ENCODE results near the gene ARHGAP6. TPM values are rescaled to one million over a fixed set of nuclear protein-coding genes. Genes with fewer than 3 reads are reported as not detected.

ARHGAP6 gene
- polyA plus RNA-seq, 2 of the 4 experiments (the other 2 are of a cell fraction): 0.04 TPM; not detected in 1

GRCh38 chrX:11269006-11269405 lies 396.7 kb downstream of the ARHGAP6 start (continued):
- TF ChIP-seq, protein P1, sequence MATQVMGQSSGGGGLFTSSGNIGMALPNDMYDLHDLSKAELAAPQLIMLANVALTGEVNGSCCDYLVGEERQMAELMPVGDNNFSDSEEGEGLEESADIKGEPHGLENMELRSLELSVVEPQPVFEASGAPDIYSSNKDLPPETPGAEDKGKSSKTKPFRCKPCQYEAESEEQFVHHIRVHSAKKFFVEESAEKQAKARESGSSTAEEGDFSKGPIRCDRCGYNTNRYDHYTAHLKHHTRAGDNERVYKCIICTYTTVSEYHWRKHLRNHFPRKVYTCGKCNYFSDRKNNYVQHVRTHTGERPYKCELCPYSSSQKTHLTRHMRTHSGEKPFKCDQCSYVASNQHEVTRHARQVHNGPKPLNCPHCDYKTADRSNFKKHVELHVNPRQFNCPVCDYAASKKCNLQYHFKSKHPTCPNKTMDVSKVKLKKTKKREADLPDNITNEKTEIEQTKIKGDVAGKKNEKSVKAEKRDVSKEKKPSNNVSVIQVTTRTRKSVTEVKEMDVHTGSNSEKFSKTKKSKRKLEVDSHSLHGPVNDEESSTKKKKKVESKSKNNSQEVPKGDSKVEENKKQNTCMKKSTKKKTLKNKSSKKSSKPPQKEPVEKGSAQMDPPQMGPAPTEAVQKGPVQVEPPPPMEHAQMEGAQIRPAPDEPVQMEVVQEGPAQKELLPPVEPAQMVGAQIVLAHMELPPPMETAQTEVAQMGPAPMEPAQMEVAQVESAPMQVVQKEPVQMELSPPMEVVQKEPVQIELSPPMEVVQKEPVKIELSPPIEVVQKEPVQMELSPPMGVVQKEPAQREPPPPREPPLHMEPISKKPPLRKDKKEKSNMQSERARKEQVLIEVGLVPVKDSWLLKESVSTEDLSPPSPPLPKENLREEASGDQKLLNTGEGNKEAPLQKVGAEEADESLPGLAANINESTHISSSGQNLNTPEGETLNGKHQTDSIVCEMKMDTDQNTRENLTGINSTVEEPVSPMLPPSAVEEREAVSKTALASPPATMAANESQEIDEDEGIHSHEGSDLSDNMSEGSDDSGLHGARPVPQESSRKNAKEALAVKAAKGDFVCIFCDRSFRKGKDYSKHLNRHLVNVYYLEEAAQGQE (IDR thresholded peaks at IDR 0.05): no peak

- ChIA-PET CTCF (no interaction called here), POLR2A (no interaction called here)
- Histone ChIP-seq H3K4me3 (no peak overlapping the region), H3K4me1 (no peaks in the 10 kb centered on the region; the same call in 2 of the 3 replicates), H3K4me2 (no peak overlapping the region), H3K27ac (no peak overlapping the region), H3K9me3 (no peaks in the 10 kb centered on the region)
- no peak for FAIRE-seq
- ATAC-seq: no peak
- WGBS (ENCODE audit: missing lambda C conversion rate): 13% methylated on average over 3 of the region's 3 CpGs
- TF ChIP-seq HDAC2 (IDR thresholded peaks at IDR 0.05): no peak
- no peak for TF ChIP-seq NFE2L2 (conservative IDR thresholded peaks at IDR 0.05; ENCODE audit: low read length)
- no peak for TF ChIP-seq NPAS2 (CRISPR knock-in tag; IDR thresholded peaks at IDR 0.05; ENCODE audit: borderline replicate concordance)
- no peak for TF ChIP-seq ZFP36 (IDR thresholded peaks at IDR 0.05; ENCODE audit: borderline replicate concordance, partially characterized antibody)
- TF ChIP-seq RFX5 (IDR thresholded peaks at IDR 0.05): no peak
- no peak for TF ChIP-seq FOXS1 (CRISPR knock-in tag; IDR thresholded peaks at IDR 0.05)
- TF ChIP-seq RARB (CRISPR knock-in tag; IDR thresholded peaks at IDR 0.05): no peak
- no peak for TF ChIP-seq TP53 (CRISPR knock-in tag; IDR thresholded peaks at IDR 0.05)
- TF ChIP-seq MAZ (IDR thresholded peaks at IDR 0.05; ENCODE audit: borderline replicate concordance, low read depth, low read length): no peak
- TF ChIP-seq POLR2AphosphoS2 (conservative IDR thresholded peaks at IDR 0.05; ENCODE audit: low read length): no peak
- TF ChIP-seq GATA3 (IDR thresholded peaks at IDR 0.05; ENCODE audit: borderline replicate concordance): no peak
- no peak for TF ChIP-seq RAD21 (conservative IDR thresholded peaks at IDR 0.05 in 1 of 2, IDR thresholded peaks at IDR 0.05 in 1 of 2)
- no peak for TF ChIP-seq FOSL2 (IDR thresholded peaks at IDR 0.05)
- TF ChIP-seq FOSL2 (CRISPR knock-in tag; IDR thresholded peaks at IDR 0.05): no peak
- peak in 1 of 2 experiments; percentile 12 for DNase-seq (ENCODE audit: low read depth in 1 of 2, low spot score in 1 of 2)
Measured at GRCh38 chrX:11267425-11267824, 398.3 kb downstream of the ARHGAP6 start.

- CTCF ChIA-PET: no interaction called here
- WGBS (ENCODE audit: missing lambda C conversion rate): 46% methylated on average over 5 of the region's 5 CpGs
- ATAC-seq (no peak), FAIRE-seq (no peak), DNase-seq (ENCODE audit: low read depth in 1 of 2, low spot score in 1 of 2) (no peak)
- H3K27ac ChIP-seq: no peak overlapping the region
- no peaks in the 10 kb centered on the region; the same call in 2 of the 3 replicates for H3K4me1 ChIP-seq
- TF ChIP-seq BHLHE40 (IDR thresholded peaks at IDR 0.05; ENCODE audit: low read depth, low read length) (no peak), POLR2A (IDR thresholded peaks at IDR 0.05; ENCODE audit: low read length) (no peak), ZSCAN20 (CRISPR knock-in tag; IDR thresholded peaks at IDR 0.05) (no peak), MAZ (IDR thresholded peaks at IDR 0.05; ENCODE audit: borderline replicate concordance, low read depth, low read length) (no peak), ZNF302 (CRISPR knock-in tag; IDR thresholded peaks at IDR 0.05) (no peak), HDAC2 (IDR thresholded peaks at IDR 0.05) (no peak), ATOH8 (CRISPR knock-in tag; IDR thresholded peaks at IDR 0.05; ENCODE audit: low read depth) (no peak), CBX8 (IDR thresholded peaks at IDR 0.05) (no peak), FOSB (CRISPR knock-in tag; IDR thresholded peaks at IDR 0.05) (no peak), JUN (IDR thresholded peaks at IDR 0.05) (no peak)
- TF ChIP-seq, protein P2, sequence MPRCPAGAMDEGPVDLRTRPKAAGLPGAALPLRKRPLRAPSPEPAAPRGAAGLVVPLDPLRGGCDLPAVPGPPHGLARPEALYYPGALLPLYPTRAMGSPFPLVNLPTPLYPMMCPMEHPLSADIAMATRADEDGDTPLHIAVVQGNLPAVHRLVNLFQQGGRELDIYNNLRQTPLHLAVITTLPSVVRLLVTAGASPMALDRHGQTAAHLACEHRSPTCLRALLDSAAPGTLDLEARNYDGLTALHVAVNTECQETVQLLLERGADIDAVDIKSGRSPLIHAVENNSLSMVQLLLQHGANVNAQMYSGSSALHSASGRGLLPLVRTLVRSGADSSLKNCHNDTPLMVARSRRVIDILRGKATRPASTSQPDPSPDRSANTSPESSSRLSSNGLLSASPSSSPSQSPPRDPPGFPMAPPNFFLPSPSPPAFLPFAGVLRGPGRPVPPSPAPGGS (IDR thresholded peaks at IDR 0.05): no peak
- no peak overlapping the region for H3K4me2 ChIP-seq
- H3K4me3 ChIP-seq: no peak overlapping the region
- POLR2A ChIA-PET: no interaction called here
- H3K9me3 ChIP-seq: no peaks in the 10 kb centered on the region
Measured at GRCh38 chrX:11266573-11267003, 399.1 kb downstream of the ARHGAP6 start.

All from A549 (cell line).